Activated CD8-positive, alpha-beta memory T cell treated with anti-CD3 and anti-CD28 coated beads, Interleukin-2, amount 50 U/mL, for 1 hour (primary cell): ENCODE measurements around the gene IGFL2.

ENCODE experiments used
- DNase-seq: peaks from one replicate; pipeline ENCODE4 v3.0.0-alpha.2; 2020; ENCODE audit errors: extremely low read depth

Gene IGFL2

DNA sequence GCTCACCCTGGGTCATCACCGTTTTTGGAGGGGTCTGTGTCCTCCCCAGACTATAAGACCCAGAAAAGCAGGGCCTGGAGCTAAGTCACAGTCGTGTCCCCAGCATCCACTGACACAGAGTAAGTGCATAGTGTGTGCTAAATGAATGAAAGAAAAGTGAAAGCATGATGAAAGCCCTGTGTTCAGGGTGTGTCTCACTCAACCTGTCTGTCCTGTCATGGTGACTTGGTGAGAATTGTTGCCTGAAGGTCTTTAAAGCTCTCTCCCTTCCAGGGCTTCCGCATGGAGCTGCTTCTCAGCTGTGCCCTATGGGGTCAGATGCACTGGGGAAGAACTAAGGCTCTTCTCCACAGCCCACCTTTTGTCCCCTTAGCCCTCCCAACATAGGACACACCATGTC lies 61.0 kb downstream of the IGFL2 start:
- no peak for DNase-seq

DNA sequence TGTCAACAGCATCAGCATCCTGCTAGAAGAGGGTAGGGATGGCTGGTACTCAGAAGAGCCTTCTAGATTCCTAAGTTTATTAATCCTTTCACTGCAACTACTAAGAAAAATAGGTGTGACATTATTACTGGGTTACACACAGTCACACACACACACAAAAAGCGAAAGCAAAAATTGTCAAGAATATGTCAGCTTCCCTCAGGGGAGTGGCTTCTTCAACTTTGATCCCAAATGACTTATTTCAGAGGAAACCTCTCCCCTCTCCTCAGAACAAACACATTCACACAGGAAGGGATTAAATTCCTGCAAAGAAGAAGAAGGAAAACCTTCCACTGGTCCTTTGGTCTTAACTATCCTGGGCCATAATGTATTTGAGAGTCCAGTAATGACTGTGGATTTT lies 61.4 kb downstream of the IGFL2 start:
- no peak for DNase-seq

DNA sequence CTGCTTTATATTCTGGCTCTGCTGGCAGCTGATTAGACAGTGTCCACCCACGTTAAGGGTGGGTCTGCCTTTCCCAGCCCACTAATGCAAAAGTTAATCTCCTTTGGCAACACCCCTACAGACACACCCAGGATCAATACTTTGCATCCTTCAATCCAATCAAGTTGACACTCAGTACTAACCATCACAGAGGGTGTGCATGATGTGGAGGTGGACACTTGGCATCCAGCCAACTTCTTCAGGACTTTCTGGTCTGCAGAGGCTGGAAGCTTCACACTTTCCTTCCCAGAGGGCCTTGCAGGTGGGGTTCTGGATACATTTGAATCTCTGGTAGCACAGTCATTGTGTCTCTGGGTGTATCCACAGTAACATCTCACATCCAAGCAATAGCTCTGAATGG lies 62.6 kb downstream of the IGFL2 start:
- no peak for DNase-seq
